Panc1 (cell line): ENCODE measurements around the gene FLYWCH1. TPM values are rescaled to one million over a fixed set of nuclear protein-coding genes. Genes with fewer than 3 reads are reported as not detected.

Source experiments
- ATAC-seq: fragments of 200-7000 bp; cut with Tn5 transposase; 2 replicates; pipeline ENCODE4 v1.9.1; 2020; ENCODE audit warnings: mild to moderate bottlenecking, moderate library complexity
- BruUV-seq: library from RNA; stranded (reverse); fragments of 400-500 nt; replicated peaks from 2 replicates; lab custom pipeline; 2021; lab: Mats Ljungman, UMichigan
- CTCF ChIA-PET: fragments of 300-600 bp; sonication (Branson Sonifier 250); formaldehyde crosslinking; loops from one replicate; lab custom pipeline; 2022; ENCODE audit warnings: antibody characterized with exemption; lab: Charles Lee
- POLR2A ChIA-PET: fragments of 300-600 bp; sonication (Branson Sonifier 250); formaldehyde crosslinking; loops from one replicate; lab custom pipeline; 2022; ENCODE audit warnings: antibody characterized with exemption; lab: Charles Lee
- DNase-seq: peaks from one replicate; pipeline ENCODE4 v3.0.0-alpha.2; 2010; ENCODE audit warnings: low read depth, low spot score
- H3K27ac ChIP-seq: 2 replicates; pipeline ENCODE4 v1.5.1; 2011; ENCODE audit warnings: mild to moderate bottlenecking, low read length, inconsistent platforms
- H3K27me3 ChIP-seq: fragments of 200-500 bp; sonication (Bioruptor generic); 2 replicates; pipeline ENCODE4 v1.6.0; 2014; ENCODE audit warnings: low read length, inconsistent platforms; ENCODE audit not compliant: control insufficient read depth, insufficient read depth
- H3K36me3 ChIP-seq: fragments of 200-500 bp; sonication (Bioruptor generic); 2 replicates; pipeline ENCODE4 v1.5.1; 2014; ENCODE audit warnings: inconsistent platforms, mild to moderate bottlenecking, low read length, moderate library complexity; ENCODE audit not compliant: control insufficient read depth, insufficient read depth
- H3K4me1 ChIP-seq: 2 replicates; pipeline ENCODE4 v1.5.1; 2011; ENCODE audit warnings: inconsistent platforms, mild to moderate bottlenecking, low read length, moderate library complexity; ENCODE audit not compliant: control insufficient read depth, insufficient read depth
- H3K4me3 ChIP-seq, 2 experiments: 2 replicates each; pipeline ENCODE4 v1.5.1; 2011 to 2012; ENCODE audit warnings: low read depth in 2 of 2, low read length in 2 of 2, mild to moderate bottlenecking in 2 of 2, inconsistent platforms in 1 of 2, moderate library complexity in 1 of 2
- H3K9me3 ChIP-seq: fragments of 200-500 bp; sonication (Bioruptor generic); 2 replicates; pipeline ENCODE4 v1.5.1; 2014; ENCODE audit warnings: low read depth, mild to moderate bottlenecking, inconsistent platforms, low read length, moderate library complexity; ENCODE audit not compliant: control insufficient read depth, insufficient read depth
- POLR2AphosphoS5 ChIP-seq: IDR thresholded peaks from 2 replicates; pipeline ENCODE4 v1.6.1; 2012; ENCODE audit warnings: mild to moderate bottlenecking, low read depth, low read length, moderate library complexity
- REST ChIP-seq, 2 experiments: IDR thresholded peaks; 2 replicates each; pipeline ENCODE4 v1.6.1; 2011 to 2012; ENCODE audit warnings: low read depth in 2 of 2, control low read depth in 1 of 2, low read length in 1 of 2, mild to moderate bottlenecking in 1 of 2, moderate library complexity in 1 of 2; ENCODE audit not compliant: insufficient read depth in 1 of 2
- SIN3A ChIP-seq: IDR thresholded peaks from 2 replicates; pipeline ENCODE4 v1.6.1; 2012; ENCODE audit warnings: low read depth, mild to moderate bottlenecking, low read length, moderate library complexity, borderline replicate concordance; ENCODE audit not compliant: insufficient read depth
- TCF7L2 ChIP-seq: IDR thresholded peaks from 2 replicates; pipeline ENCODE4 v1.6.1; 2011; ENCODE audit warnings: mild to moderate bottlenecking, low read depth, low read length, inconsistent platforms
- in situ Hi-C: cut with HindIII; loops from 2 replicates; pipeline ENCODE4 v1.10.0; 2016; ENCODE audit warnings: low sequenced_read_pairs, low pct_unique_long_range_greater_than_20kb
- intact Hi-C: fragments of 100-400 bp; cut with micrococcal nuclease; formaldehyde crosslinking; loops from one replicate; pipeline ENCODE4 v1.10.0; 2022; ENCODE audit not compliant: unreplicated experiment
- total RNA-seq: library from RNA; stranded (reverse); gene quantifications from one replicate; pipeline ENCODE4 v1.2.1, GENCODE V29; 2021; ENCODE audit not compliant: unreplicated experiment
- TF ChIP-seq, protein P1 (sequence below): fragments of 450-650 bp; IDR thresholded peaks from 2 replicates; pipeline ENCODE4 v1.5.1; 2017; ENCODE audit warnings: mild to moderate bottlenecking

FLYWCH1 gene
- total RNA-seq, 1 experiment from 2014 or later = 67.9 TPM

GRCh38 chr16:2946649-2947048 is 34.9 kb downstream of the FLYWCH1 start:
- no peak overlapping the region for H3K27ac ChIP-seq
- no peak for DNase-seq
- intact Hi-C loops (no loop called here), in situ Hi-C loops (no loop called here)
- TSS peak; percentile 60 for BruUV-seq
- H3K9me3 ChIP-seq = no peaks in the 10 kb centered on the region
- POLR2A ChIA-PET = no interaction called here
- H3K36me3 ChIP-seq = no peaks in the 10 kb centered on the region
- ATAC-seq = no peak
- no peaks in the 10 kb centered on the region for H3K4me1 ChIP-seq
- TF ChIP-seq REST (IDR thresholded peaks at IDR 0.05; ENCODE audit: insufficient read depth in 1 of 2, low read depth in 2 of 2, low read length in 1 of 2) = no peak
- no peak for TF ChIP-seq POLR2AphosphoS5
- TF ChIP-seq, protein P1, sequence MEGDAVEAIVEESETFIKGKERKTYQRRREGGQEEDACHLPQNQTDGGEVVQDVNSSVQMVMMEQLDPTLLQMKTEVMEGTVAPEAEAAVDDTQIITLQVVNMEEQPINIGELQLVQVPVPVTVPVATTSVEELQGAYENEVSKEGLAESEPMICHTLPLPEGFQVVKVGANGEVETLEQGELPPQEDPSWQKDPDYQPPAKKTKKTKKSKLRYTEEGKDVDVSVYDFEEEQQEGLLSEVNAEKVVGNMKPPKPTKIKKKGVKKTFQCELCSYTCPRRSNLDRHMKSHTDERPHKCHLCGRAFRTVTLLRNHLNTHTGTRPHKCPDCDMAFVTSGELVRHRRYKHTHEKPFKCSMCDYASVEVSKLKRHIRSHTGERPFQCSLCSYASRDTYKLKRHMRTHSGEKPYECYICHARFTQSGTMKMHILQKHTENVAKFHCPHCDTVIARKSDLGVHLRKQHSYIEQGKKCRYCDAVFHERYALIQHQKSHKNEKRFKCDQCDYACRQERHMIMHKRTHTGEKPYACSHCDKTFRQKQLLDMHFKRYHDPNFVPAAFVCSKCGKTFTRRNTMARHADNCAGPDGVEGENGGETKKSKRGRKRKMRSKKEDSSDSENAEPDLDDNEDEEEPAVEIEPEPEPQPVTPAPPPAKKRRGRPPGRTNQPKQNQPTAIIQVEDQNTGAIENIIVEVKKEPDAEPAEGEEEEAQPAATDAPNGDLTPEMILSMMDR = no peak
- no peak for TF ChIP-seq SIN3A
- TF ChIP-seq TCF7L2 = no peak
- no peak overlapping the region for H3K4me3 ChIP-seq
- CTCF ChIA-PET = no interaction called here
- no peaks in the 10 kb centered on the region for H3K27me3 ChIP-seq

DNA sequence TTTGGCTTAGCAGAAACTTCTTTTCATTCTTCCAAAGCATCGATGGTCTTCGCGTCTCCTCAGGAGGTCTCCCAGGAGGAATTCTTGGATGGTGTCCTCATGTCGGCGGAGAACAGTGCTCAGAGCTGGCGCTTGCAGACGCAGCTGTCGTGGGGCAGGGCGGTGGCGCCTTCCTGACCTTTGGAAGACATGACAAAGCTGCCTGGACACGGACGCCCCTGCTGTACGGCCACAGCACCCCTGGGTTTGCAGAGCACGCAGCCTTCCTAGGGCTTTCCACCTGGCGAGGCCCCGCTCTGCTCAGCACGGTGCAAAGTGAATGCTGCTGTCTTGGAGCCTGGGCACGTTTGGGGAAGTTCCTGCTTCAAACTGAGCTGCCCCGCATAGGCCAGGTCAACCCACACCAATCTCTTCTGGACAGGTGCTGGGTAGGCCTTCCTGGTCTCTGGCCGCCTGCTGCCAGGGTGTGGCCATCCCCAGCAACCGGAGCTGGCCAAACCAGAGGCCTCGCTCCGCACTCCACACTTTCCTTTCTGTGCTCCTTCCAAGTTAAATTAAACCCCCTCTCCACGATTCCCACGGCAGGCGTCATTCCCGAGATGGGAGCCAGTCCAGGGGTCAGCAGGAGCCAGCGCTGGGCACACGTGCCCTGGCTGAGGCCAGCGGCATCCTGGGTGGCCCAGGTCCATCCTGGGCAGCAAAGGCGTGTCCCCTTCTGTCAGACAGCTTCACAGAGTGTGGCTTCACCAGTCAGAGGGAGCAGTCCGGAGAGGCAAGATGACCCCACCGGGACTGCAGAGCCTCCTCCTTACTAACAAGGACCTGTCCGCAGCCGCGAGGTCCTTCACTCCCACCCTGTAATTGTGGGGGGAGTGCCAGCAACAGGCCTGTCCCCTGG is 37.3 kb downstream of the FLYWCH1 start:
- no peaks in the 10 kb centered on the region for H3K36me3 ChIP-seq
- CTCF ChIA-PET = no interaction called here
- no peaks in the 10 kb centered on the region for H3K9me3 ChIP-seq
- no peak overlapping the region for H3K27ac ChIP-seq
- in situ Hi-C loops = no loop called here
- no peak overlapping the region for H3K4me3 ChIP-seq
- no peak for TF ChIP-seq REST (IDR thresholded peaks at IDR 0.05; ENCODE audit: insufficient read depth in 1 of 2, low read depth in 2 of 2, low read length in 1 of 2)
- no peak for TF ChIP-seq TCF7L2
- TF ChIP-seq, protein P1 = no peak
- TF ChIP-seq SIN3A = no peak
- no peak for TF ChIP-seq POLR2AphosphoS5
- DNase-seq = no peak
- intact Hi-C loops = no loop called here
- peak; percentile 40 for ATAC-seq
- BruUV-seq = TSS peak; percentile 62
- no peaks in the 10 kb centered on the region for H3K27me3 ChIP-seq
- no peaks in the 10 kb centered on the region for H3K4me1 ChIP-seq
- POLR2A ChIA-PET = no interaction called here
